HG02759 (cell line): ENCODE results near the gene TP63.
A peak's percentile ranks its signal among the peaks of the same experiment; 100 is the strongest.
"Not testable (repeated sequence)": the region's sequence is repeated elsewhere in the genome, so short reads cannot be mapped to it uniquely, and the experiment has no call there.

Source experiments
- ATAC-seq: cut with Tn5 transposase; IDR thresholded peaks from one replicate; pipeline ENCODE4 v1.9.1; 2021; ENCODE audit warnings: mild to moderate bottlenecking, moderate library complexity; ENCODE audit not compliant: unreplicated experiment

Gene TP63

DNA sequence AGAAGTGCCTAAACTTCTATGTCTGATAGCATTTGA, at the start of gene TP63:
Gene TP63, plus strand, starts transcription at position 17 of the 36 bp plus-strand sequence. CDS start 127 bp downstream, outside the sequence.
- no peak for ATAC-seq

DNA sequence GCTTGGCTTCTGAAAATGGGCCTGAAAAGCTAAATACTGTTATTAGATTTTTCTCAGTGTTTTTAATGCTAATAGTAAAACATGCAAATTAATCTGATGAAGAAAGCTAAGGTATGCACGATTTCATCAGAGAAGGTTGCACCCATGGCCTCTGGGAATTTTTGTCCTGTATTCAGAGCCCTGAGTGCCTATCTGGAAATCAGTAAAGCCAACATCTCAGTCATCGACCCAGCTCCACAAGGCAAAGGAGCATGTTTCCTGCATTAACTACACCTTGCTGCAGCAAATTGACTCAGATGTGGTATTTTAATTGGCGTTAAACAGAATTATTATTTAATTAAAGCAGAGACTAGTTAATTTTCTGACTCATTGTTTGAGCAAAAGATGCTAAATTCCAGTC, 49.0 kb upstream of the TP63 start:
- ATAC-seq, result no peak

DNA sequence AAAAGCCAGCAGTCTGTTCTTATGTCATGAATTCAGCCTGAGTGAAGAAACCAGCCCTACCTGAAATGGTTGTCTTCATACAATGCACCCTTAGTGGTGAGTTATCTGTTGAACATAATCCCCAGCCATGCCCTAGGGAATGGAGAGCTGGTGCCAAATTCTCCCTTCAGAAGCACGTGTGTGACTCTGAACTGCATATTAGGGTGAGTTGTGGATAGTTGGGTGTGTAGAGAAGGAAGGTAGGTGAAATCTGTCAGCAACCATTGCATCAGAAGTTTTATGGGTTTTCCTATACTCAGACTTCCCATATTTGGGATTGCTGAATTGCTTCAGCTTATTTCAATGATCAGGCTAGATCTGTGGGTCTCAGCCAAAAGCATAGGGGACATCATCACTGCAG, 46.5 kb upstream of the TP63 start:
- ATAC-seq, result no peak

DNA sequence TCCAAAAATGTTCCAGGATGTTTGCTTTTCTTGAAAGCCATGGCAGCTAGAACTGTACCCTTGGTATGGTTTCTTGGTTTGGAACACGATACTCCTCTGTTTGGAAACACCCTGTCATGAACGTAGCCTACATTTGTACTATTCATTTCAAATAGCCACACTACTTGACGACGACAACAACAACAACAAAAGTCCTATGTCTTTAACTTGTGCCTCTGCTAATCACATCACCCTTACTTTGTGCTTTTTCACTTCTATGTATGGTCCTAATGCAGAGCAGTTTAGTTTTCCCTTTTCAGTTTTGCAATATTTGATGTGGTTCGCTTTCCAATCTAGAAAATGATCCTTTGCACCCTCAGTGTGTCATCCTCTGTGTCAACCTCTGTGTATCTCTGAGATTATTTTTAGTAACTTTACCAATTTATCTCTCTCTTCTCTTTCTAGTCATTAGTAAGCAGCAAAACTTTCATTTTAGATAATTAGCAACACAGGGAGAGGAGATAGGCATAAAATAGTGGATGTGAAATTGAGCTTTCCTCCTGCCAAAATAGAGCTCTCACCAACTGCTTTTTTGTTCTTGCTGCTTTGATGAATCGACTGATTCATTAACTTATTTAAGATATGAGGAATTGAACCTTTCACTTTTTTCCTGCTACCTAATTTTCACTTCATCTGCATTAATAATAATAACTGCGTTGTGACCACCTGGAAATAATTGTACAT, 44.1 kb upstream of the TP63 start:
- peak; percentile 81 for ATAC-seq

DNA sequence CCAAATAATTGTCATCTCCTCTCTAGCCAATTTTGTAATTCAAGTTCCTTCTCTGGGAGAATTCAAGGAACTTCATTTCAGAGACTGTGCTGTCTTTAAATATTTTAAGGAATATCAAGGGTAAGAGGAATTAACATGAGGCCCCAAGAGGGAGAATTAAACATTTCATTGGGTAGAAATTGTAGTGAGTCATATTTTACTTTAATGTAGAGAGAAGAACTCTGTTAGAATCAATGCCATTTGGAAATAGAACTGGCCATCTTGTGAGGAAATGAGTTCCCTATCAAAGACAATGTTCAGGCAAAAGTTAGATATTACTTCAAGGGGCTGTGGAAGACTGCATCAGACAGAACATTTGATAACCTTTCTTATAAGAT, 43.5 kb upstream of the TP63 start:
- no peak for ATAC-seq

DNA sequence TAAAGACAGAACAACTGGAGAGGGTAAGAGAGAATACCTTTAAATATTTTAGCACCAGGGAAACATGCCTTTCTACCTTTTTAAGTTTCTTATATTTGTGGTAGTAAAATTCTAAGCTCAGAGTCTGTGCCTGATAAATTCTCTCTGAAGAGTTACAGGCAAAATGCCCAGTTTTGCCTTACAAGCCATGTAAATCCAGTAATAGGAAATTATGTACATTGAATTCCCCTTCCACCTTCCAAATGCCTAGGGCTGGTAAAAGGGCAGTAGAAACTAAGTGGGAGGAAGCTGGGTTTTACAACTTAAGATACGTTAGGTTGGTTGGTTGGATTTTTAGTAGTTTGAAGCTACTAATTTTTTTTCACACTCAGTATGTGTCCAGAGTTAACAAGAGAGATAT, 43.1 kb upstream of the TP63 start:
- ATAC-seq, result no peak

DNA sequence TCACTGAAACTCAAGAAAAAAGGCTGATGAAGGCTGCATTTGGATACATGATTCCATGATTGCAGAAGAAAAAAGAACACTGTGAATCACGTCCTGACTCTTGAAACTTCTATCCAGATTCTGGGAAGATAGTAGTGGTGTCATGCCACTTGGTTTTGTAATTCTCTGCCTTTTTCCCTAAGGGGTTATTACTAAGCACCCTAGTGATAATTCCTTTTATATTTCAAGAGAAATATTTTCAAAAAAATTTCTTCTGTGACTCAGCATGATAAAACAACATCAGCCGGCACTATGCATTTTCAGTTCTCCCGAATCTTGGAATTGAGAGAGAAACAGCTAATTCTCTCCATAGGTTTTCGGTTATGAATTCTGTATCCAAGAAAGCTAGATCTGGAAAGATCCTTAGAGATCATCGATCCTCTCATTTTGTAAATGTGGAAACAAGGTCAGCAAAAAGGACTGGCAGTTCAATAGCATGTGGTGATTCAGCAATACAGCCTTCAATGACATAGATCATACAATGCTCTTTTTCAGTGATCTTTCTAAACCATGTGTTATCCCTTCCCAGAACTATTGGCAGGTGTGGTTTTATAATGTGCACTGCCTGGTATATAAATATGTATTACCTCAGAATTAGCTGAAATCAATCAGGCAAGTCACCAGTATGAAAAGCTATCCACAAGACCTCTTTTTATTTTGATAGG, 42.6 kb upstream of the TP63 start:
- no peak for ATAC-seq

DNA sequence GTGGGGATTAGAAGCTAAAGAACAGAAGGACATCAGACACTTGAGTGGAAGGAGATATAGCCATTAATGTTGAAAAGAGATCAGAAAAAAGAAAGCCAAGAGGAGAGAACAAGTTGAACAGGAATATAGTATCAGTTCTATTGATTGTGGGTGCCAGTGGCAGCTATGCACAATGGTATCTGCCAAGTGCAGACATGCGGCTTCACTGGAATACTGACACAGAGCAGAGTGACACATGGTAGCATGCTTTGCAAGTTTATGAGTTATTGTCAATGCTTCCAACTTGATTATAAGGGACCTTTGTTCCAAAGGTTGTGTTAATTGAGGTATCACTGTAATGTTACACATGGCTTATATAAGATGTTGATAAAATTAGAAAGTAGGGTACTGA, 42.0 kb upstream of the TP63 start:
- ATAC-seq, result no peak

DNA sequence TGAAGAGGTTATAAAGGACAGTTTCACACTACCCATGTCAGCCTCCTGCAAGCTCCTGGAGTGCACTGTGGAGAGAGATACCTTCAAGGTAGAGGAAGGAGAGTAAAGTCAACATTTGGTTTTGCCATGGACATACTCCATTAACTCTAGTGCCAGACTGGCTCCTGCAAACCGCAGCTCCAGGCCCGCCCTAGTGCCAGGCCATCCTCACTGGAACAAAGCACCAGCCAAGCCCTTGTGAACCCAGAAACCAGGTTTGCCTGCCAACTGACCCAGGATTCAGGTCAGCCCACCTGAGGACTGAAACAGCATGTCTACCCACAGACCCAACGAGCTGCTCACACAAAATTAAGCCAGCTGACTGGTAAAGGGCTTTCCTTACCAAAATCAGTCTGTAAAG, 41.0 kb upstream of the TP63 start:
- ATAC-seq, result no peak

DNA sequence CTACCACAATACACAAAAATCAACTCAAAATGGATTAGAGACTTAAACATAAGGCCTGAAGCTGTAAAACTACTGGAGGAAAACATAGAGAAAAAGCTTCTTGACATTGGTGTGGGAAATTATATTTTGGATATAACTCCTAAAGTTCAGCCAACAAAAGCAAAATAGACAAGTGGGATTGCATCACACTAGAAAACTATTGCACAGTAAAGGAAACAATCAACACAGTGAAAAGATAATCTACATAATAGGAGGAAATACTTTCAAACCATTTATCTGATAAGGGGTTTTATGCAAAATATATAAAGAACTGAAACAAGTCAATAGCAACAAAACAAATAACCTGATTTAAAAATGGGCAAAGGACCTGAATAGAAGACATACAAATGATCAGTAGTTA, 37.6 kb upstream of the TP63 start:
- ATAC-seq, result no peak

DNA sequence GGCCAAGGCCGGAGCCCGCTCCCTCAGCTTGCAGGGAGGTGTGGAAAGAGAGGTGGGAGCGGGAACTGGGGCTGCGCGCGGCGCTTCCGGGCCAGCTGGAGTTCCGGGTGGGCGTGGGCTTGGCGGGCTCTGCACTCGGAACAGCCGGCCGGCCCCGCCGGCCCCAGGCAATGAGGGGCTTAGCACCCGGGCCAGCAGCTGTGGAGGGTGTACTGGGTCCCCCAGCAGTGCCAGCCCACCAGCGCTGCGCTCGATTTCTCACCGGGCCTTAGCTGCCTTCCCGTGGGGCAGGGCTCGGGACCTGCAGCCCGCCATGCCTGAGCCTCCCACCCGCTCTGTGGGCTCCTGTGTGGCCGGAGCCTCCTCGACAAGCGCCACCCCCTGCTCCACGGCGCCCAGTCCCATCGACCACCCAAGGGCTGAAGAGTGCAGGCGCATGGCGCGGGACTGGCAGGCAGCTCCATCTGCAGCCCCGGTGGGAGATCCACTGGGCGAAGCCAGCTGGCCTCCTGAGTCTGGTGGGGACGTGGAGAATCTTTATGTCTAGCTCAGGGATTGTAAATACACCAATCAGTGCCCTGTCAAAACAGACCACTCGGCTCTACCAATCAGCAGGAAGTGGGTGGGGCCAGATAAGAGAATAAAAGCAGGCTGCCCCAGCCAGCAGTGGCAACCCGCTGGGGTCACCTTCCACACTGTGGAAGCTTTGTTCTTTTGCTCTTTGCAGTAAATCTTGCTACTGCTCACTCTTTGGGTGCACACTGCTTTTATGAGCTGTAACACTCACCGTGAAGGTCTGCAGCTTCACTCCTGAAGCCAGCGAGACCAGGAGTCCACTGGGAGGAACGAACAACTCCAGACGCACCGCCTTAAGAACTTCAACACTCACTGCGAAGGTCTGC, 34.9 kb upstream of the TP63 start:
- not testable (repeated sequence) for ATAC-seq

DNA sequence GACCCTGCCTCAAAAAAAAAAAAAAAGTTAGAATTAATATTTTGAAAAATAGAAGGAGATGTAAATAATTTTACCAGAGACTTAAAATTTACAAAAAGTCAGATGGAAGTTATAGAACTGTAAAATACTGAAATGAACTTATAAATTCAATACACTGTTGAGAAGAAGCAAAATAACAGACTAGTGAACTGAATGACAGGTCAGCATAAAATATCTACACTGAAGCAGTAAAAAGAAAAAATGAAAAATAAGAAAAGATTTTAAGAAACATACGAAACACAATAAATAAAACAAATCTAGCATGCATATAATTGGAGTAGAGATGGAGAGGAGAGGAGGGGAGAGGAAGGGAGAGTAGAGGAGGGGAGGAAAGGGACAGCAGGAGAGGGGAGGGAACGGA, 33.3 kb upstream of the TP63 start:
- ATAC-seq, result no peak

DNA sequence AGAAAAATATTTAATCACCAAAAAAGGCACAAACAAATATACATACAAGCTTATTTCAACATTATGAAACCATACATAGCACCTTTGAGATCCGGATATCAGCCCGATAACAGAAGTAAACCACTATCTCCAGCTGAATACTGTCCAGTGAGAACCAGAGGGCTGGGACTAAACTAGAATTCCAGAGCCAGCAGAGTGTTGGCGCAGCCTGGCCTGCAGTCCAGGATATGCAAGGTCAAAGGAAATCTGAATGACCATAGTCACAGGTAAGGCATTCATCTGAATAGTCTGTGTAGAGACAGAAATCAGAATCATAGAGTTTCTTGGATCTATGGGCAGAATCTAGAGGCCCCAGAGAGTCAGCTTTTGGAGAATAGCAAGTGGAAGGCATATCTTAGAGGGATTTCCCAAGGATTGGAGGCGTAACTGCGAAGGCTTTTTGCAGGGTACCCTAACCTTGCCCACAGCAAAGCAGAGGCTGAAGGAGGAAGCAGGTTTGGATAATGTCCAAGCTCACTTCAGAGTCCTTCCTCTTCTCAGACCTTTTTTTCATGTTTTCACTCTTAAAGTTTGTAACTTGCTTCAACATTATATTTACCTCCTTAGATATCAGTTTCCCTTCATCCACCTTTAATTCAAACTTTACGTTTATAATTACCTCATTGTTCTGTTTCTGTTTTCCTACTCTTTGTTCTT, 32.5 kb upstream of the TP63 start:
- no peak for ATAC-seq

DNA sequence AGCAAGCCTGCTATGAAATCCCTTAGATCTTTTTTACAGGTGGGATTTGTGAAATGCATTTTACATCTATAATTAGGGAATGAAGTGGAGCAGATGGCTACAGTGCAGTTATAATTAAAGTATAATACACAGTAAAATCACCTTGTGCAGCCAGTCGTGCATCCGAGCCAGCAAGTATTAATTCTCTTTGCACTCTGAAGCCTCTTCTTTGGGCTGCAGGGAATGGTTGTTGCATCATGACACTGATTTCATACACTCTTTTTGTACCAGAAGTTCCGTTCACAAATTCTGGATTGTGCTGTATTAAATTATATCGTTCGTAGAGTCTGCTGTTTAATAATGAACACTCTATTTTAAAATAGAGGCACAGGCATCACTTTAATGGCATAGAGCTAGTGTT, 28.7 kb upstream of the TP63 start:
- no peak for ATAC-seq

DNA sequence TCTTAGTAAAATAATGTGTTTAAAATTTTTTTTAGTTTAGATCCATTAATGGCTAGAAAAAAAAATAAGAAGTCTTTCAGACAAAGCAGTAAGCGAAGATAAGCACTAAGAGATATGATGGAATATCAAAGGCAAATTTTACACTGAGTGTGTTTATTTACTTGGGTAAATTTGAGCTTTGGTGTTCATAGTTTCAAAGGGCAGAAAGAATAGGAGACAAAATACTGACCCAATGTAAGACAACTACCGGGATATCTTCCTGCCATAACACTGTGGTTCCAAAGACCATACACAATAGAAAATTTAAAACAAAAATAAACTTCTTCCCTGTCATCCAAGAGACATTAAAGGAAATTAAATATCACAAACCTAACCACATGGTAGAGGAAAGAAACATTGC, 25.5 kb upstream of the TP63 start:
- no peak for ATAC-seq

DNA sequence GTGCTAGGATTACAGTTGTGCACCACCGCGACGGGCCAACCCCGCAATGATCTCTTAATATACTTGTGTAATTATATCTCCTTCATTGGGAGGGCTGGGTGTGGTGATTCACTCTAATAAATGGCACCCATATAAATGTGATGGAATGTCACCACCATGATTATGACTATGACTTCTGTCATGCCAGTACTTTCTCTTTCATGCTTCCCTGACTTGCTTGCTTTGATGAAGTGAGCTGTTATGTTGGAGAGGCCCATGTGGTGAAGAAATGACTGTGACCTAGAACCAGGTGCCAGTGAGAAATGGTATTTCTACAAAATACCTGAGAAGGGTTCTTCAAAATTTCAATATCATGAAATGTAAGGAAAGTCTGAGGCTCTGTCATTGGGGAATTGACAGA, 24.4 kb upstream of the TP63 start:
- ATAC-seq, result no peak

DNA sequence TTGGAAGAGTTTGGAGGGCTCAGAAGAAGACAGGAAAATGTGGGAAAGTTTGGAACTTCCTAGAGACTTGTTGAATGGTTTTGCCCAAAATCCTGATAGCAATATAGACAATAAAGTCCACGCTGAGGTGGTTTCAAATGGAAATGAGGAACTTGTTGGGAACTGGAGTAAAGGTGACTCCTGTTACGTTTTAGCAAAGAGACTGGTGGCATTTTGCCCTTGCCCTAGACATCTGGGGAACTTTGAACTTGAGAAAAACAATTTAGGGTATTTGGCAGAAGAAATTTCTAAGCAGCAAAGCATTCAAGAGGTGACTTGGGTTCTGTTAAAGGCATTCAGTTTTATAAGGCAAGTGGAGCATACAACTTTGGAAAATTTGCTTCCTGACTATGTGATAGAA, 18.5 kb upstream of the TP63 start:
- not testable (repeated sequence) for ATAC-seq

DNA sequence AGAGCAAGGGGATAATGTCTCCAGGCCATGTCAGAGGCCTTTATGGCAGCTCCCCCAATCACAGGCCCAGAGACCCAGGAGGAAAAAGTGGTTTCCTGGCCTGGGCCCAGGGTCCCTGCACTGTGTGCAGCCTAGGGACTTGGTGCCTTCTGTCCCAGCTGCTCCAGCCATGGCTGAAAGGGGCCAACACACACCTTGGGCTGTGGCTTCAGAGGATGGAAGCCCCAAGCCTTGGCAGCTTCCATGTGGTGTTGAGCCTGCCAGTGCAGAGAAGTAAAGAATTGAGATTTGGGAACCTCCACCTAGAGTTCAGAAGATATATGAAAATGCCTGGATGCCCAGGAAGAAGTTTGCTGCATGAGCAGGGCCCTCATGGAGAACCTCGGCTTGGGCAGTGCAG, 18.1 kb upstream of the TP63 start:
- ATAC-seq, result no peak

DNA sequence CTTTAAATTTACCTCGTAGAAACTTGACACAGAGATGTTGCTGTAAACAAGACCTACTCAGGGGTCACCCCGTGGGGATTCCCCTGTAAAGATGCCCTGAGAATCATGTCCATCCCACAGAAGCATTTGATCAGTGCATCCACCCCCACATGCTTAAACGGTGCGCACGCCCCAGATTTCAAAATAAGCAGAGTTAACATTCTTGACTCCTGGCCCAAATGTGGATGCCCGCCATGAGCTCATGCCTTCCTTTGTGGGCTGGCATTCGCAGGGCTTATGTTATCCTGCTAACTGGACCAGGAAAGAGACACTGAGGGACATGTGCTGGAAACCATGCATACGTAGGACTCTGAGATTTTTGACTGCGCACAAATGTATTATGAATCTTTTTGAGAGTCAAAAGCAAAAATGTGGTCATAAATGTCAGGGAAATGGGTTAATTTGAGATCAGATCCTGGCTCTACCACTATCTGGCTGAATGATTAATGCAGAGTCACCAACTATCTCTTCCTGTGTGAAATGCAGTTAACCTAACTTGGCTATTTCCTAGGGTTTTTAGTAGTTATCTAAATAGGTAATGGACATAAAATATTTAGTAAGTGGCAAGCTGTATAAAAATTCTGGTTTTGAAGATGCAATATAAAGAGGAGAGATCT, 9.1 kb upstream of the TP63 start:
- no peak for ATAC-seq

DNA sequence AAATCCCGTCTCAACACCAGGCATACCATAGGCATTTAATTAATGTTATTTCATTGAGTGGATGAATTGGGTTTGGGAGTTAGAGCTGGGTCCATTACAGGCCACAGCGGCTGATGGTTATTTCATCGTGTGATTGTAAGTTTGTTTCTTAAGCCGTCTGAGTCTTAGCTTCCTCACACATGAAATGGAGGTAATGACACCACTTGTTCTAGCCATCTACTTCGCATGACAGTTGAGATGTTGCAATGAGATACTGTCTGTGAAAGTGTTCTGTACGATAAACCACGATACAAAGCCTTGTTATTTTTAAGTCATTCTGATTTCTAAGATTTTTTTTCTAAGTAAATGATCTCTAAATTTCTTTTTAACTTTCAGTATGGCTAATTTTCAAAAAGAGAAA, 8.6 kb upstream of the TP63 start:
- no peak for ATAC-seq

DNA sequence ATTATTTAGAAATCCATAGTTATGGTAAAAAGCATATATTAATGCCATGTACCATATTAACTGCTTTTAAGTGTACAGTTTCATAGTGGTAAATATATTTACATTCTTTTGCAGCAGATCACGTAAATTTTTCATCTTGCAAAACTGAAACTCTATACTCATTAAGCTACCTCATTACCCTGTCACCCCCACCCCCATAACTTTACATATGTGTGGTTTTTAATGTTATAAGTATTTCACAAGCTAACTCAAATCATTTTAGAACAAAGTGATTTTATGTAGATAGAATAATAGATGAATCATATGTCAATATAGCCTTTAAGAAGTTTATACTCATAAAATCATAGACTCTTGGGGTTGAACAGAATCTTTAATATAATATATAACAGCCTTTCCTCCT, 7.1 kb upstream of the TP63 start:
- ATAC-seq, result no peak
